Large intestine (tissue), 3 donors: ENCODE results near the gene CELA2A. TPM values are rescaled to one million over a fixed set of nuclear protein-coding genes. Genes with fewer than 3 reads are reported as not detected.

ENCODE experiments used
- DNase-seq, 2 donors: peaks; one replicate each; pipeline versions ENCODE4 v3.0.0 to v3.0.0-alpha.2; 2013
- H3K27ac ChIP-seq: one replicate; pipeline ENCODE4 v1.5.1; 2013; ENCODE audit warnings: low read length
- H3K27me3 ChIP-seq: 2 replicates; pipeline ENCODE4 v1.6.1; 2013; ENCODE audit warnings: low read length; ENCODE audit not compliant: control insufficient read depth, insufficient read depth
- H3K36me3 ChIP-seq: 2 replicates; pipeline ENCODE4 v1.6.1; 2013; ENCODE audit warnings: low read length; ENCODE audit not compliant: control insufficient read depth, insufficient read depth
- H3K4me1 ChIP-seq: one replicate; pipeline ENCODE4 v1.6.1; 2013; ENCODE audit warnings: low read length; ENCODE audit not compliant: control insufficient read depth, insufficient read depth
- H3K4me3 ChIP-seq: one replicate; pipeline ENCODE4 v1.5.1; 2013; ENCODE audit warnings: low read length
- H3K9me3 ChIP-seq: one replicate; pipeline ENCODE4 v1.6.1; 2013; ENCODE audit warnings: mild to moderate bottlenecking, low read depth, low read length, moderate library complexity; ENCODE audit not compliant: control insufficient read depth
- WGBS: methylation state at CpG from one replicate; pipeline ENCODE4 v1.1.5; 2013; ENCODE audit warnings: low lambda C conversion rate; ENCODE audit not compliant: insufficient coverage; 5-methylcytosine and 5-hydroxymethylcytosine counted together
- polyA plus RNA-seq: library from polyadenylated mRNA; unstranded; fragments of 120-200 nt; gene quantifications from one replicate; pipeline ENCODE4 v1.2.1, GENCODE V29; 2013

CELA2A gene
- polyA plus RNA-seq, 1 donor, result 0.18 TPM

GRCh38 chr1:15444468-15445389 is 11.8 kb upstream of the CELA2A start:
- no peaks in the 10 kb centered on the region for H3K36me3 ChIP-seq
- H3K4me3 ChIP-seq, result no peak overlapping the region
- no CpG with 5 or more reads among the region's 17 CpGs for WGBS
- DNase-seq, result no peak
- peaks cover 2% of the 10 kb centered on the region for H3K27me3 ChIP-seq
- H3K4me1 ChIP-seq, result no peaks in the 10 kb centered on the region
- H3K9me3 ChIP-seq, result no peaks in the 10 kb centered on the region
- no peak overlapping the region for H3K27ac ChIP-seq

GRCh38 chr1:15445390-15446122 is 11.0 kb upstream of the CELA2A start:
- Histone ChIP-seq H3K27ac (no peak overlapping the region), H3K9me3 (no peaks in the 10 kb centered on the region), H3K27me3 (peaks cover 2% of the 10 kb centered on the region), H3K36me3 (no peaks in the 10 kb centered on the region), H3K4me3 (no peak overlapping the region), H3K4me1 (no peaks in the 10 kb centered on the region)
- 88% methylated on average over 1 of the region's 14 CpGs for WGBS
- no peak for DNase-seq

GRCh38 chr1:15446212-15446611 is 10.3 kb upstream of the CELA2A start:
- Histone ChIP-seq H3K27ac (no peak overlapping the region), H3K9me3 (no peaks in the 10 kb centered on the region), H3K4me1 (no peaks in the 10 kb centered on the region), H3K36me3 (no peaks in the 10 kb centered on the region), H3K27me3 (peaks cover 2% of the 10 kb centered on the region), H3K4me3 (no peak overlapping the region)
- DNase-seq, result no peak
- no CpG with 5 or more reads among the region's 4 CpGs for WGBS

- no CpG with 5 or more reads among the region's 3 CpGs for WGBS
Observed at GRCh38 chr1:15448877-15449462, 7.6 kb upstream of the CELA2A start.

GRCh38 chr1:15449567-15449966 is 7.0 kb upstream of the CELA2A start:
- no peaks in the 10 kb centered on the region for H3K4me1 ChIP-seq
- no peaks in the 10 kb centered on the region for H3K36me3 ChIP-seq
- peaks cover 2% of the 10 kb centered on the region for H3K27me3 ChIP-seq
- no peak overlapping the region for H3K27ac ChIP-seq
- no peak overlapping the region for H3K4me3 ChIP-seq
- DNase-seq, result no peak
- no CpG with 5 or more reads among the region's 3 CpGs for WGBS
- H3K9me3 ChIP-seq, result no peaks in the 10 kb centered on the region

More at GRCh38 chr1:15448877-15449462, 7.6 kb upstream of the CELA2A start:
- H3K9me3 ChIP-seq, result no peaks in the 10 kb centered on the region
- H3K4me3 ChIP-seq, result no peak overlapping the region
- DNase-seq, result no peak
- H3K36me3 ChIP-seq, result no peaks in the 10 kb centered on the region
- H3K27me3 ChIP-seq, result peaks cover 2% of the 10 kb centered on the region
- H3K4me1 ChIP-seq, result no peaks in the 10 kb centered on the region
- H3K27ac ChIP-seq, result no peak overlapping the region

- WGBS, result no CpG with 5 or more reads among the region's 6 CpGs
- no peaks in the 10 kb centered on the region for H3K4me1 ChIP-seq
- H3K27ac ChIP-seq, result no peak overlapping the region
- peaks cover 2% of the 10 kb centered on the region for H3K27me3 ChIP-seq
- no peak overlapping the region for H3K4me3 ChIP-seq
- H3K9me3 ChIP-seq, result no peaks in the 10 kb centered on the region
- H3K36me3 ChIP-seq, result no peaks in the 10 kb centered on the region
- DNase-seq, result no peak
Observed at GRCh38 chr1:15451014-15451722, 5.4 kb upstream of the CELA2A start.

- WGBS, result no CpG with 5 or more reads among the region's 1 CpG
Observed at GRCh38 chr1:15452216-15452615, 4.3 kb upstream of the CELA2A start.

GRCh38 chr1:15452866-15453571 is 3.5 kb upstream of the CELA2A start:
- H3K4me1 ChIP-seq, result peaks cover 7% of the 10 kb centered on the region
- H3K9me3 ChIP-seq, result no peaks in the 10 kb centered on the region
- 100% methylated on average over 1 of the region's 10 CpGs for WGBS
- H3K27me3 ChIP-seq, result no peaks in the 10 kb centered on the region
- no peak overlapping the region for H3K27ac ChIP-seq
- DNase-seq, result no peak
- no peak overlapping the region for H3K4me3 ChIP-seq
- H3K36me3 ChIP-seq, result no peaks in the 10 kb centered on the region

More at GRCh38 chr1:15452216-15452615, 4.3 kb upstream of the CELA2A start:
- Histone ChIP-seq H3K27ac (no peak overlapping the region), H3K9me3 (no peaks in the 10 kb centered on the region), H3K4me3 (no peak overlapping the region), H3K36me3 (no peaks in the 10 kb centered on the region), H3K27me3 (no peaks in the 10 kb centered on the region), H3K4me1 (peaks cover 4% of the 10 kb centered on the region)
- no peak for DNase-seq

- H3K36me3 ChIP-seq, result no peaks in the 10 kb centered on the region
- DNase-seq, result no peak
- WGBS, result no CpG with 5 or more reads among the region's 11 CpGs
- no peak overlapping the region for H3K4me3 ChIP-seq
- H3K4me1 ChIP-seq, result peaks cover 7% of the 10 kb centered on the region
- no peaks in the 10 kb centered on the region for H3K9me3 ChIP-seq
- no peaks in the 10 kb centered on the region for H3K27me3 ChIP-seq
- no peak overlapping the region for H3K27ac ChIP-seq
Observed at GRCh38 chr1:15453734-15454133, 2.8 kb upstream of the CELA2A start.
